Testis (tissue), 3 donors: ENCODE data around the gene MCM10. TPM values are rescaled to one million over a fixed set of nuclear protein-coding genes. Genes with fewer than 3 reads are reported as not detected.
"Not testable (repeated sequence)": the region's sequence is repeated elsewhere in the genome, so short reads cannot be mapped to it uniquely, and the experiment has no call there.

Experiments used
- DNase-seq: peaks from one replicate; pipeline ENCODE4 v3.0.0-alpha.2; 2019
- H3K27ac ChIP-seq, 2 donors: fragments of 200-600 bp; sonication (generic); one replicate each; pipeline ENCODE4 v1.5.1; 2019
- H3K27me3 ChIP-seq: fragments of 200-600 bp; sonication (generic); one replicate; pipeline ENCODE4 v1.5.1; 2019
- H3K36me3 ChIP-seq: fragments of 200-600 bp; sonication (generic); one replicate; pipeline ENCODE4 v1.5.1; 2017; ENCODE audit warnings: low read depth; ENCODE audit errors: missing control alignments
- H3K4me1 ChIP-seq: fragments of 200-600 bp; sonication (generic); one replicate; pipeline ENCODE4 v1.5.1; 2019
- H3K4me3 ChIP-seq, 2 donors: fragments of 200-600 bp; sonication (generic); one replicate each; pipeline ENCODE4 v1.5.1; 2017 to 2019
- H3K9me3 ChIP-seq: fragments of 200-600 bp; sonication (generic); one replicate; pipeline ENCODE4 v1.5.1; 2017
- CTCF ChIP-seq, 3 experiments: fragments of 450-650 bp in 2 of 3; fragments of 200-600 bp in 1 of 3; sonication (generic) in 1 of 3; IDR thresholded peaks; one replicate each; pipeline ENCODE4 v1.5.1; 2016 to 2019; ENCODE audit warnings: antibody characterized with exemption in 3 of 3, mild to moderate bottlenecking in 2 of 3, moderate library complexity in 1 of 3
- POLR2A ChIP-seq: fragments of 450-650 bp; IDR thresholded peaks from one replicate; pipeline ENCODE4 v1.6.1; 2017; ENCODE audit warnings: antibody characterized with exemption, mild to moderate bottlenecking, moderate library complexity
- WGBS, 2 donors: methylation state at CpG; one replicate each; pipeline ENCODE4 v1.1.5; 2018; 5-methylcytosine and 5-hydroxymethylcytosine counted together
- intact Hi-C: fragments of 100-400 bp; cut with DNase I; formaldehyde crosslinking; loops from one replicate; pipeline ENCODE4 v1.15.1; 2023; ENCODE audit warnings: low total_unique reads
- polyA plus RNA-seq: library from polyadenylated mRNA; stranded (reverse); fragments of 350-450 nt; fragmentation: Illumina TruSeq; extraction: RNeasy Lipid Tissue Mini Kit (QIAGEN cat#74804); gene quantifications from one replicate; pipeline ENCODE4 v1.2.3, GENCODE V29; 2014; ENCODE audit warnings: low read depth, low replicate concordance; ENCODE audit not compliant: insufficient read depth
- total RNA-seq, 2 donors: library from RNA; depleted of rRNA; stranded (reverse); fragments of >200 nt; gene quantifications; one replicate each; pipeline ENCODE4 v1.2.3, GENCODE V29; 2016

The MCM10 gene
- total and polyA plus RNA-seq, 3 donors from 2014 or later: 2.0 to 5.3 (median 2.1) TPM

GRCh38 chr10:13234172-13234571, 72.8 kb downstream of the MCM10 start, which contains the start of gene UCMA:
TSS of gene UCMA (minus strand) at chr10:13234374. CDS start at chr10:13234258, 116 bp downstream.
- Histone ChIP-seq H3K27me3 (no peaks in the 10 kb centered on the region), H3K9me3 (no peaks in the 10 kb centered on the region), H3K36me3 (no peaks in the 10 kb centered on the region), H3K4me1 (no peaks in the 10 kb centered on the region), H3K27ac (no peak within 1 kb of the TSS), H3K4me3 (no peak within 1 kb of the TSS)
- DNase-seq: no peak
- TF ChIP-seq POLR2A (no peak), CTCF (IDR thresholded peaks at IDR 0.05) (no peak)
- 65 to 83% methylated on average over 6 to 9 of the region's 10 CpGs for WGBS, 2 donors
- intact Hi-C loops: no loop called here

- H3K9me3 ChIP-seq, DNase-seq, H3K4me1 ChIP-seq, H3K27ac ChIP-seq, intact Hi-C loops, H3K4me3 ChIP-seq, H3K27me3 ChIP-seq, H3K36me3 ChIP-seq: not testable (repeated sequence)
- 89 to 95% methylated on average over 13 of the region's 13 CpGs for WGBS, 2 donors
Observed at GRCh38 chr10:13234736-13235135, 73.4 kb downstream of the MCM10 start.

- no peak for TF ChIP-seq POLR2A
- no peak for TF ChIP-seq CTCF (IDR thresholded peaks at IDR 0.05)
- Histone ChIP-seq H3K36me3 (no peaks in the 10 kb centered on the region), H3K9me3 (no peaks in the 10 kb centered on the region), H3K27ac (no peak overlapping the region), H3K27me3 (no peaks in the 10 kb centered on the region), H3K4me3 (no peak overlapping the region), H3K4me1 (no peaks in the 10 kb centered on the region)
- DNase-seq: no peak
- intact Hi-C loops: no loop called here
- WGBS, 2 donors: 84 to 87% methylated on average over 8 of the region's 8 CpGs
Observed at GRCh38 chr10:13236638-13237037, 75.3 kb downstream of the MCM10 start.

GRCh38 chr10:13238271-13239077, 77.1 kb downstream of the MCM10 start:
- WGBS, 2 donors: 83 to 84% methylated on average over 15 to 16 of the region's 16 CpGs
- no peaks in the 10 kb centered on the region for H3K27me3 ChIP-seq
- no peaks in the 10 kb centered on the region for H3K36me3 ChIP-seq
- intact Hi-C loops: no loop called here
- no peaks in the 10 kb centered on the region for H3K4me1 ChIP-seq
- TF ChIP-seq CTCF (IDR thresholded peaks at IDR 0.05): no peak
- H3K9me3 ChIP-seq: no peaks in the 10 kb centered on the region
- no peak overlapping the region for H3K4me3 ChIP-seq
- no peak overlapping the region for H3K27ac ChIP-seq
- no peak for DNase-seq

- Histone ChIP-seq H3K27ac (no peak overlapping the region), H3K36me3 (no peaks in the 10 kb centered on the region), H3K27me3 (no peaks in the 10 kb centered on the region), H3K4me1 (no peaks in the 10 kb centered on the region), H3K9me3 (no peaks in the 10 kb centered on the region), H3K4me3 (no peak overlapping the region)
- 91 to 94% methylated on average over 7 of the region's 7 CpGs for WGBS, 2 donors
- DNase-seq: no peak
- TF ChIP-seq POLR2A: no peak
- no peak for TF ChIP-seq CTCF (IDR thresholded peaks at IDR 0.05)
- intact Hi-C loops: no loop called here
Observed at GRCh38 chr10:13239923-13240322, 78.6 kb downstream of the MCM10 start.
